IMR-90 (cell line): ENCODE measurements around the gene PI16.

Experiments
- MXI1 ChIP-seq: IDR thresholded peaks from 2 replicates; pipeline ENCODE4 v1.6.1; 2012; ENCODE audit warnings: low read depth, mild to moderate bottlenecking, low read length, moderate library complexity, borderline replicate concordance
- POLR2A ChIP-seq: IDR thresholded peaks from 2 replicates; pipeline ENCODE4 v1.6.1; 2012; ENCODE audit warnings: mild to moderate bottlenecking, low read depth, low read length
- RAD21 ChIP-seq: IDR thresholded peaks from 2 replicates; pipeline ENCODE4 v1.6.1; 2012; ENCODE audit warnings: low read length, improper control_type of control experiment
- RFX5 ChIP-seq: IDR thresholded peaks from 2 replicates; pipeline ENCODE4 v1.8.0; 2012; ENCODE audit warnings: low read depth, mild to moderate bottlenecking, low read length, moderate library complexity
- TF ChIP-seq, protein P1 (sequence below): conservative IDR thresholded peaks from 2 replicates; pipeline ENCODE4 v1.5.1; 2012; ENCODE audit warnings: mild to moderate bottlenecking, low read depth, low read length, improper control_type of control experiment

DNA sequence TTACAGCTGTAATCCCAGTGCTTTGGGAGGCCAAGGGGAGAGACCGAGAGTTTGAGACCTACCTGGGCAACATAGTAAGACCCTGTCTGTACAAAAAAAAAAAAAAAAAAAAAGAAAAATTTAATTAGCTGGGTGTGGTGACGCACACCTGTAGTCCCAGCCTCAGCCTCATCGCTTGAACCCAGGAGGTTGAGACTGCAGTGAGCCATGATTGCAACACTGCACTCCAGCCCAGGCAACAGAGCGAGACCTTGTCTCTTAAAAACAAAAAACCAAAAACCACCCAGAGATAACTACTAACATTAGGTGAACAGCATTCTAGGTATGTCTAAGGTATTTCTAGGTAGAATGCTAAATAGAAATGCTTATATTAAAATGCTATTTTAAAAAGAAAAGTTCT lies 21.0 kb upstream of the PI16 start:
- no peak for TF ChIP-seq RAD21
- TF ChIP-seq, protein P1, sequence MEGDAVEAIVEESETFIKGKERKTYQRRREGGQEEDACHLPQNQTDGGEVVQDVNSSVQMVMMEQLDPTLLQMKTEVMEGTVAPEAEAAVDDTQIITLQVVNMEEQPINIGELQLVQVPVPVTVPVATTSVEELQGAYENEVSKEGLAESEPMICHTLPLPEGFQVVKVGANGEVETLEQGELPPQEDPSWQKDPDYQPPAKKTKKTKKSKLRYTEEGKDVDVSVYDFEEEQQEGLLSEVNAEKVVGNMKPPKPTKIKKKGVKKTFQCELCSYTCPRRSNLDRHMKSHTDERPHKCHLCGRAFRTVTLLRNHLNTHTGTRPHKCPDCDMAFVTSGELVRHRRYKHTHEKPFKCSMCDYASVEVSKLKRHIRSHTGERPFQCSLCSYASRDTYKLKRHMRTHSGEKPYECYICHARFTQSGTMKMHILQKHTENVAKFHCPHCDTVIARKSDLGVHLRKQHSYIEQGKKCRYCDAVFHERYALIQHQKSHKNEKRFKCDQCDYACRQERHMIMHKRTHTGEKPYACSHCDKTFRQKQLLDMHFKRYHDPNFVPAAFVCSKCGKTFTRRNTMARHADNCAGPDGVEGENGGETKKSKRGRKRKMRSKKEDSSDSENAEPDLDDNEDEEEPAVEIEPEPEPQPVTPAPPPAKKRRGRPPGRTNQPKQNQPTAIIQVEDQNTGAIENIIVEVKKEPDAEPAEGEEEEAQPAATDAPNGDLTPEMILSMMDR, result no peak
- TF ChIP-seq RFX5, result no peak
- TF ChIP-seq MXI1, result no peak
- TF ChIP-seq POLR2A, result no peak
